ENCODE measurements around the gene ENHO. TPM values are rescaled to one million over a fixed set of nuclear protein-coding genes. Genes with fewer than 3 reads are reported as not detected.
A peak's percentile ranks its signal among the peaks of the same experiment; 100 is the strongest.

The ENHO gene
- total RNA-seq, 4 donors from 2014 or later: 0.91 to 7.6 (median 2.6) TPM; not detected in 1

- no peak overlapping the region for H3K4me3 ChIP-seq (ENCODE audit: low read depth, poor library complexity, severe bottlenecking)
- WGBS, 2 donors: 95 to 98% methylated on average over 8 to 11 of the region's 11 CpGs
- DNase-seq (ENCODE audit: low spot score in 2 of 2): peak in 1 of 2 donors; percentile 83
- intact Hi-C loops (cut with DNase I; ENCODE audit: low total_unique reads): no loop called here
- TF ChIP-seq CTCF (IDR thresholded peaks at IDR 0.05) (no peak), POLR2A (IDR thresholded peaks at IDR 0.05) (no peak)
These were observed 1.3 kb downstream of the ENHO start for GRCh38 chr9:34521406-34522045.

GRCh38 chr9:34520505-34521385 lies 2.0 kb downstream of the ENHO start:
- H3K4me3 ChIP-seq (ENCODE audit: low read depth, poor library complexity, severe bottlenecking): no peak overlapping the region
- TF ChIP-seq POLR2A (IDR thresholded peaks at IDR 0.05) (no peak), CTCF (IDR thresholded peaks at IDR 0.05) (no peak)
- intact Hi-C loops (cut with DNase I; ENCODE audit: low total_unique reads): no loop called here
- DNase-seq (ENCODE audit: low spot score in 2 of 2): peak in 1 of 2 donors; percentile 72
- 86 to 94% methylated on average over 5 to 6 of the region's 6 CpGs for WGBS, 2 donors

- no peak for TF ChIP-seq CTCF (IDR thresholded peaks at IDR 0.05)
- no peak for TF ChIP-seq POLR2A (IDR thresholded peaks at IDR 0.05)
- WGBS, 2 donors: 83 to 89% methylated on average over 6 of the region's 6 CpGs
- intact Hi-C loops (cut with DNase I; ENCODE audit: low total_unique reads): no loop called here
- H3K4me3 ChIP-seq (ENCODE audit: low read depth, poor library complexity, severe bottlenecking): no peak overlapping the region
- no peak for DNase-seq (ENCODE audit: low spot score in 2 of 2)
These were observed 2.7 kb downstream of the ENHO start for GRCh38 chr9:34520096-34520495.

- intact Hi-C loops (cut with DNase I; ENCODE audit: low total_unique reads): no loop called here
- H3K4me3 ChIP-seq (ENCODE audit: low read depth, poor library complexity, severe bottlenecking): no peak overlapping the region
- DNase-seq (ENCODE audit: low spot score in 2 of 2): peak in 1 of 2 donors; percentile 81
- WGBS, 2 donors: 71 to 89% methylated on average over 2 of the region's 2 CpGs
- TF ChIP-seq CTCF (IDR thresholded peaks at IDR 0.05) (no peak), POLR2A (IDR thresholded peaks at IDR 0.05) (no peak)
These were observed 3.3 kb downstream of the ENHO start for GRCh38 chr9:34519321-34520020.

- intact Hi-C loops (cut with DNase I; ENCODE audit: low total_unique reads): no loop called here
- no peak for DNase-seq (ENCODE audit: low spot score in 2 of 2)
- TF ChIP-seq CTCF (IDR thresholded peaks at IDR 0.05): no peak
- no peak for TF ChIP-seq POLR2A (IDR thresholded peaks at IDR 0.05)
- H3K4me3 ChIP-seq (ENCODE audit: low read depth, poor library complexity, severe bottlenecking): no peak overlapping the region
- WGBS, 2 donors: 91 to 93% methylated on average over 2 of the region's 2 CpGs
These were observed 3.9 kb downstream of the ENHO start for GRCh38 chr9:34518896-34519295.

Measured in lower leg skin (tissue), 4 donors.